A673 (cell line): Measurements from ENCODE around the gene DIRAS1.

Experiments used
- CTCF ChIP-seq: fragments of 300-800, 200-600 bp; sonication (generic); conservative IDR thresholded peaks from 2 replicates; pipeline ENCODE4 v1.5.1; 2017; ENCODE audit warnings: low read depth, mild to moderate bottlenecking, antibody characterized with exemption, low read length, moderate library complexity, mixed read lengths
- EZH2 ChIP-seq: fragments of 200-600 bp; sonication (generic); IDR thresholded peaks from 2 replicates; pipeline ENCODE4 v1.6.1; 2017; ENCODE audit warnings: borderline replicate concordance, low read depth, mild to moderate bottlenecking, mixed read lengths, antibody characterized with exemption, low read length; ENCODE audit not compliant: poor library complexity, severe bottlenecking

- no peak for TF ChIP-seq CTCF
- TF ChIP-seq EZH2 = no peak
Observed at GRCh38 chr19:2754659-2755447, 33.7 kb upstream of the DIRAS1 start.
